Stomach (tissue), 9 donors: ENCODE data around the gene FLRT3. TPM values are rescaled to one million over a fixed set of nuclear protein-coding genes. Genes with fewer than 3 reads are reported as not detected.
A peak's percentile ranks its signal among the peaks of the same experiment; 100 is the strongest.

Experiments used
- DNase-seq, 2 donors: peaks; one replicate each; pipeline versions ENCODE4 v3.0.0 to v3.0.0-alpha.2; 2013 to 2019
- H3K27ac ChIP-seq, 5 donors: fragments of 200-600 bp in 4 of 5; sonication (generic) in 4 of 5; one replicate each; pipeline ENCODE4 v1.5.1; 2013 to 2019; ENCODE audit warnings: mild to moderate bottlenecking in 1 of 5, moderate library complexity in 1 of 5
- H3K27me3 ChIP-seq, 3 donors: fragments of 200-600 bp; sonication (generic); one replicate each; pipeline ENCODE4 v1.5.1; 2017 to 2019; ENCODE audit warnings: mixed run types in 1 of 3
- H3K36me3 ChIP-seq, 4 donors: fragments of 200-600 bp; sonication (generic); 1 replicate in 3 of 4; 2 replicates in 1 of 4; pipeline ENCODE4 v1.5.1; 2016 to 2019
- H3K4me1 ChIP-seq, 4 donors: fragments of 200-600 bp; sonication (generic); one replicate each; pipeline ENCODE4 v1.5.1; 2016 to 2019
- H3K4me3 ChIP-seq, 4 donors: fragments of 200-600 bp; sonication (generic) in 3 of 4; one replicate each; pipeline ENCODE4 v1.5.1; 2016 to 2019; ENCODE audit warnings: mild to moderate bottlenecking in 1 of 4
- H3K9me3 ChIP-seq, 4 donors: fragments of 200-600 bp; sonication (generic); one replicate each; pipeline ENCODE4 v1.5.1; 2016 to 2019
- EP300 ChIP-seq: sonication (generic); formaldehyde crosslinking; IDR thresholded peaks from one replicate; pipeline ENCODE4 v1.6.1; 2017; ENCODE audit warnings: antibody characterized with exemption
- POLR2A ChIP-seq, 4 donors: fragments of 450-650 bp; IDR thresholded peaks; one replicate each; pipeline ENCODE4 v1.6.1; 2016; ENCODE audit warnings: antibody characterized with exemption in 4 of 4, control low read depth in 2 of 4, mild to moderate bottlenecking in 1 of 4, moderate library complexity in 1 of 4
- POLR2AphosphoS5 ChIP-seq, 3 donors: sonication (generic); formaldehyde crosslinking; IDR thresholded peaks; one replicate each; pipeline ENCODE4 v1.6.1; 2016; ENCODE audit warnings: antibody characterized with exemption in 3 of 3
- WGBS, 5 donors: extraction: QIAGEN DNeasy Blood & Tissue Kit in 3 of 5; methylation state at CpG; one replicate each; pipeline versions ENCODE4 v1.1.5 to v1.1.7; 2013 to 2018; 5-methylcytosine and 5-hydroxymethylcytosine counted together
- intact Hi-C: fragments of 100-400 bp; cut with DNase I; formaldehyde crosslinking; loops from one replicate; pipeline ENCODE4 v1.15.1; 2023; ENCODE audit warnings: low total_unique reads
- polyA plus RNA-seq, 3 donors: library from polyadenylated mRNA; stranded (reverse); fragments of 200-250 nt; gene quantifications; one replicate each; pipeline ENCODE4 v1.2.3, GENCODE V29; 2013
- total RNA-seq, 5 donors: library from RNA; depleted of rRNA; stranded (reverse); fragments of >200 nt; gene quantifications; one replicate each; pipeline versions ENCODE4 v1.1.0 to v1.2.3, GENCODE V29; 2014 to 2016
- TF ChIP-seq, protein P1 (sequence below), 7 experiments: fragments of 450-650 bp in 4 of 7; fragments of 200-600 bp in 3 of 7; sonication (generic) in 3 of 7; IDR thresholded peaks; one replicate each; pipeline ENCODE4 v1.5.1; 2016 to 2019; ENCODE audit warnings: antibody characterized with exemption in 7 of 7, control low read depth in 2 of 7, mild to moderate bottlenecking in 1 of 7
- donor health status: healthy with polysubstance abuse.
- donor health status: Bipolar disorder and iron deficiency.
- donor health status: healthy.

FLRT3 gene
- total and polyA plus RNA-seq, 8 donors = 1.7 to 38.2 (median 8.0) TPM; not detected in 1

DNA sequence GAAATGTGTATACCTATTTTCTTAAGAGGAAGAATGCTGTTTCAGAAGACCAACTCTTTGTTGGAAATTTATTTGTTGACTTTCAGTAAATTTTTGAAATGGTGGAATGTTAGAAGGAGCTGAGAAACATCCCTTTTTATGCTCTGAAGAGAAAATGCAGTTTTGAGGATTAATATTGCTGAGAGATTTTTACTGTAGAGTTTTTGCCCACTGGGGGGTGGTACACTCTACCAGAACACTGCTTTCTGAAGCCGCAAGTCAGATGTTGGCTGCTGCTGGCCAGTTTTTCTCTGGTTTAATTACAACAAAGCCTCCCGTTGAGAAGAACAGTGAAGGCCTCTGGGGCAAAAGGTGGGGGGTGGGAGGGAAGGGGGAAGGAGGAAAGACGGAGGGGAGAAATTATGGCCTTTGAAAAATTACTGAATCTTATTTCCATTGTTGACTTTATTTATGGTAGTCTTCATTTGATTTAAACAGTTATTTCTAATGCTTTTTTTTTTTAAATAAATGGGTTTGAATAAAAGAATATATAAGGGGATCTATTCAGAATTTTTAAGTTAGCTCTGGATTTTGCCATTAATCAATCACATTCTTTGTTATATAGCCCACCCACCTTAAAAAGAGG is 3.0 kb downstream of the FLRT3 start:
- no peaks in the 10 kb centered on the region for H3K27me3 ChIP-seq
- DNase-seq = peak; percentile 47 to 91
- no peaks in the 10 kb centered on the region for H3K9me3 ChIP-seq
- TF ChIP-seq EP300 = no peak
- TF ChIP-seq, protein P1, sequence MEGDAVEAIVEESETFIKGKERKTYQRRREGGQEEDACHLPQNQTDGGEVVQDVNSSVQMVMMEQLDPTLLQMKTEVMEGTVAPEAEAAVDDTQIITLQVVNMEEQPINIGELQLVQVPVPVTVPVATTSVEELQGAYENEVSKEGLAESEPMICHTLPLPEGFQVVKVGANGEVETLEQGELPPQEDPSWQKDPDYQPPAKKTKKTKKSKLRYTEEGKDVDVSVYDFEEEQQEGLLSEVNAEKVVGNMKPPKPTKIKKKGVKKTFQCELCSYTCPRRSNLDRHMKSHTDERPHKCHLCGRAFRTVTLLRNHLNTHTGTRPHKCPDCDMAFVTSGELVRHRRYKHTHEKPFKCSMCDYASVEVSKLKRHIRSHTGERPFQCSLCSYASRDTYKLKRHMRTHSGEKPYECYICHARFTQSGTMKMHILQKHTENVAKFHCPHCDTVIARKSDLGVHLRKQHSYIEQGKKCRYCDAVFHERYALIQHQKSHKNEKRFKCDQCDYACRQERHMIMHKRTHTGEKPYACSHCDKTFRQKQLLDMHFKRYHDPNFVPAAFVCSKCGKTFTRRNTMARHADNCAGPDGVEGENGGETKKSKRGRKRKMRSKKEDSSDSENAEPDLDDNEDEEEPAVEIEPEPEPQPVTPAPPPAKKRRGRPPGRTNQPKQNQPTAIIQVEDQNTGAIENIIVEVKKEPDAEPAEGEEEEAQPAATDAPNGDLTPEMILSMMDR (IDR thresholded peaks at IDR 0.05) = peak in 4 of 7 experiments; percentile 30 to 46 (median 36)
- intact Hi-C loops = no loop called here
- WGBS, 5 donors = 3 to 21% (median 6%) methylated on average over 3 of the region's 3 CpGs
- no peaks in the 10 kb centered on the region for H3K36me3 ChIP-seq
- peaks cover 0 to 26% (median 12%) of the 10 kb centered on the region in 4 donors for H3K4me1 ChIP-seq
- peak overlapping the region; percentile 46 to 55 (median 51) for H3K4me3 ChIP-seq
- peak overlapping the region in 3 of 5 donors; percentile 5 to 80 (median 68) for H3K27ac ChIP-seq

DNA sequence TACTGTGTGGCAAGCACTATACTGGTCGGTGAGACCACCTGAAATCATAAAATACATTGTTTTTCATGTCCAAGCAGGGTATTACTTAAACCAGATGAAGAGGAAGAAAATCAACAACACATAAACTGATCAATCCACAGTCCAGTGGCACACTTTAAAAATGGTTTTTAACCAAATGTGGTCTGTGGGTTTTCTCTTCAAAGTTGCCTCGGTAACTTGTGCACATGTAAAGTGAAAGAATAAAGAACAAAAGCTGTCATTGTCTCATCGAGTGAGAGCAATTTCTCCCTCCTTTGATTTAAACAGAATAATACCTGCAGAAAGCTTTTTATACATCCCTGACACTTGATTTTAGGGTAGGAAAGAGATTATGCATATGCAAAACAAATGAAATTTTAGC is 3.7 kb downstream of the FLRT3 start:
- no peaks in the 10 kb centered on the region for H3K27me3 ChIP-seq
- no peak for DNase-seq
- WGBS, 5 donors = 16 to 33% (median 23%) methylated on average over 3 of the region's 3 CpGs
- intact Hi-C loops = no loop called here
- peak overlapping the region in 2 of 5 donors; percentile 5 to 68 for H3K27ac ChIP-seq
- TF ChIP-seq POLR2AphosphoS5 (IDR thresholded peaks at IDR 0.05) = no peak
- TF ChIP-seq, protein P1 (IDR thresholded peaks at IDR 0.05) = no peak
- no peak for TF ChIP-seq EP300
- TF ChIP-seq POLR2A (IDR thresholded peaks at IDR 0.05) = no peak
- no peaks in the 10 kb centered on the region for H3K9me3 ChIP-seq
- H3K4me3 ChIP-seq = peak overlapping the region; percentile 46 to 55 (median 51)
- peaks cover 0 to 3% (median 1%) of the 10 kb centered on the region in 4 donors for H3K36me3 ChIP-seq
- peaks cover 0 to 26% (median 12%) of the 10 kb centered on the region in 4 donors for H3K4me1 ChIP-seq

DNA sequence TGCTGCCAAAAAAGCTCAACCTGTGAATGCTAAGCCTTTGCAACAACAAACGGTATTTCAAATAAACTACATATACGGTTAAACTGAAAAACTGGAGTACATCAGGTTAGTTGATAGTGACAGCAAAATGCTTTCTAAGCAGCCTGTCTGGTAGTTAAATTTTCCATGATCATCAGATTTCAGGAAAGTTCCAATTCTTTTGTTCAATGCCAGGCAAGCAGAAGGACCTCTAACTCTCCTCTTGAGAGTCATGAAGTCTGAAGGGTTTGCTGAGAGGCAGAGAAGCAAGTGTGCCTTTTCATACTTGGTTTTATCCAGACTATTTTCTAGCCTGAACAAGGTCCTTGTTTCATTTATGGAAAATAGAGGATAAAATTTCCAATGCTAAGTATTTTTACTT is 4.5 kb downstream of the FLRT3 start:
- Histone ChIP-seq H3K27me3 (no peaks in the 10 kb centered on the region), H3K9me3 (no peaks in the 10 kb centered on the region), H3K4me3 (peak overlapping the region; percentile 46 to 55 (median 51)), H3K27ac (no peak overlapping the region), H3K36me3 (peaks cover 0 to 8% (median 4%) of the 10 kb centered on the region in 4 donors), H3K4me1 (peaks cover 0 to 26% (median 12%) of the 10 kb centered on the region in 4 donors)
- 30 to 57% (median 44%) methylated on average over 2 of the region's 2 CpGs for WGBS, 5 donors
- intact Hi-C loops = no loop called here
- TF ChIP-seq POLR2A (IDR thresholded peaks at IDR 0.05) (no peak), EP300 (no peak), POLR2AphosphoS5 (IDR thresholded peaks at IDR 0.05) (no peak)
- TF ChIP-seq, protein P1 (IDR thresholded peaks at IDR 0.05) = no peak
- no peak for DNase-seq

DNA sequence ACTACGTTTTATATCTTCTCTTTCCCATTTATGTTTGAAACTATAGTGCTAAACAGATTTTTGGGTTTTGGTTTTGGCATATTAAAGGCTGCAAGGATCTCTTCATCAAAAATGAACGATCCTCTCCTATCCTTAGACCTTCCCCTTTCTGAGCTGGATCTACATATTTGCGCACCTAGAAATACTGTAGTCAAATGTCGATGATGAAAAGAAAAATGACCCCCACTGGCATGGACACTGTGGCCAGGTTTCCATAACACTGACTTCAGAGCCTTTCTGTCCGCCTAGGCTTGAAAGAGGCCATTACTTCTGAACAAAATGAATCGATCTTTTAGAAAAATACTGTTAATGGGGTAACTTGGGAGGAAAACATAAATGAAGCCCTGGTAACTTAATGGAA is 5.8 kb downstream of the FLRT3 start:
- Histone ChIP-seq H3K27ac (no peak overlapping the region), H3K36me3 (peaks cover 0 to 21% (median 13%) of the 10 kb centered on the region in 4 donors), H3K27me3 (no peaks in the 10 kb centered on the region), H3K9me3 (no peaks in the 10 kb centered on the region), H3K4me3 (no peak overlapping the region), H3K4me1 (peaks cover 0 to 26% (median 12%) of the 10 kb centered on the region in 4 donors)
- WGBS, 5 donors = 53 to 82% (median 68%) methylated on average over 6 of the region's 6 CpGs
- DNase-seq = peak in 1 of 2 donors; percentile 38
- intact Hi-C loops = no loop called here
- TF ChIP-seq, protein P1 (IDR thresholded peaks at IDR 0.05) = no peak
- TF ChIP-seq EP300 = no peak
- no peak for TF ChIP-seq POLR2AphosphoS5 (IDR thresholded peaks at IDR 0.05)
- no peak for TF ChIP-seq POLR2A (IDR thresholded peaks at IDR 0.05)
